ENCODE results near the gene NRDE2.
"Not testable (repeated sequence)": the region's sequence is repeated elsewhere in the genome, so short reads cannot be mapped to it uniquely, and the experiment has no call there.

The NRDE2 gene

GRCh38 chr14:90344331-90345238 lies 12.8 kb upstream of the NRDE2 start:
- DNase-seq (ENCODE audit: low read depth in 2 of 2): no peak

GRCh38 chr14:90342327-90342726 lies 10.6 kb upstream of the NRDE2 start:
- DNase-seq (ENCODE audit: low read depth in 2 of 2): no peak

DNA sequence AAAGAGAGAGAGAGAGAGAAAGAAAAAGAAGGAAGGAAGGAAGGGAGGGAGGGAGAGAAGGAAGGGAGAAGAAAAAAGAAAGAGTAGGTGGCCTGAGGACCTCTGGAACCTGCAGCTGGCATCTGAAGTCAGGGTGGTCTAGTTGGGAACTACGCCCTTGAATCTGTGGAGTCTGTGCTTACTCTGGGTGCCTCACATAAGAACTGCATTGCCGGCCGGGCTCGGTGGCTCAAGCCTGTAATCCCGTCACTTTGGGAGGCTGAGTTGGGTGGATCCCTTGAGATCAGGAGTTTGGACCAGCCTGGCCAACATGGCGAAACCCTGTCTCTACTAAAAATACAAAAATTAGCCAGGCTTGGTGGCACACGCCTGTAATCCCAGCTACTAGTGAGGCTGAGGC lies 10.0 kb upstream of the NRDE2 start:
- DNase-seq (ENCODE audit: low read depth in 2 of 2): no peak

DNA sequence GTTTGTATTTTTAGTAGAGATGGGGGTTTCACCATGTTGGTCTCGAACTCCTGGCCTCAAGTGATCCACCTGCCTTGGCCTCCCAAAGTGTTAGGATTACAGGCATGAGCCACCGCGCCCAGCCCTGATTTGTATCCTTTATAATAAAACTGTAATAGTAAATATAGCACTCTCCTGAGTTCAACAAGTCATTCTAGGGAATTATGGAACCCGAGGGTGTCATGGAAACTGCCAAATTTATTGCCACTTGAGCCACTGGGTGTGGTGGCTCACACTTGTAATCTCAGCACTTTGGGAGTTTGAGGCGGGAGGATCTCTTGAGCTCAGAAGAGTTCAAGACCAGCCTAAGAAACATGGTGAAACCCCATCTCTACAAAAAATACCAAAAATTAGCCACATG lies 9.5 kb upstream of the NRDE2 start:
- DNase-seq (ENCODE audit: low read depth in 2 of 2): not testable (repeated sequence)

DNA sequence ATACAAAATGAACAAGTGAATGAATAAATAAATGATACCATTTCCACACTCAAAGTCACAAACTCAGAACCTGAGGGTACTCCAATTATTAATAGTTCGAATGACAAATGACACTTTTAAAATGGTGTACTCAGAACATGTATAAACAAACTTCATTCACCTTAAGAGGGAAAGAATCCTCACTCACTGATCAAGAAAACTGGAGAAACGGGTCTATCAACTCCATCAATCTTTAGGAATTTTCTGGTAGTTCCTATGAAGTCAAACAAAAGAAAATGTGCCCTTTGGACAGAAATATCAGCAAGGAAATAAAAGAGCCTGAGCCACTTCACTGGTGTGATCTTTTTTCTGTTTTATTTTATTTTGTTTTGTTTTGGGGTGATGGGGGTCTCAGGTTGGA lies 5.2 kb upstream of the NRDE2 start:
- no peak for DNase-seq (ENCODE audit: low read depth in 2 of 2)

- no peak for DNase-seq (ENCODE audit: low read depth in 2 of 2)
Observed at GRCh38 chr14:90336401-90336800, 4.7 kb upstream of the NRDE2 start.

DNA sequence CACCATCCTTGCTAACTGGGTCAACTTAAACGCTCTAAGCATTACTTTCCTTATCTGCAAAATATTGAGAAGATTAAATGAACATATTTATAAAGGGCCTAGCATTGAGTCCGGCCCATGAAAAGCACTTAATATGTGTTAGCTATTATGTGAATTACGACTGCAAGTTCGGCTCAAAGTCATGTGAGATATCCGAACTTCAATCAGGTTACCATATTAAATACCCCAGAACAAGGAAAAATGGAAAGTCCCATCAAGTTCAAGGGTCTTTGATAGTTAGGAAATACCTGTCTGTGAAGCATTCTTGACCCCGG lies 487 bp upstream of the NRDE2 start:
- DNase-seq (ENCODE audit: low read depth in 2 of 2): no peak

- no peak for DNase-seq (ENCODE audit: low read depth in 2 of 2)
Observed at GRCh38 chr14:90330203-90331196, 1.2 kb downstream of the NRDE2 start.

GRCh38 chr14:90321891-90322290 lies 9.8 kb downstream of the NRDE2 start:
- DNase-seq (ENCODE audit: low read depth in 2 of 2): no peak

DNA sequence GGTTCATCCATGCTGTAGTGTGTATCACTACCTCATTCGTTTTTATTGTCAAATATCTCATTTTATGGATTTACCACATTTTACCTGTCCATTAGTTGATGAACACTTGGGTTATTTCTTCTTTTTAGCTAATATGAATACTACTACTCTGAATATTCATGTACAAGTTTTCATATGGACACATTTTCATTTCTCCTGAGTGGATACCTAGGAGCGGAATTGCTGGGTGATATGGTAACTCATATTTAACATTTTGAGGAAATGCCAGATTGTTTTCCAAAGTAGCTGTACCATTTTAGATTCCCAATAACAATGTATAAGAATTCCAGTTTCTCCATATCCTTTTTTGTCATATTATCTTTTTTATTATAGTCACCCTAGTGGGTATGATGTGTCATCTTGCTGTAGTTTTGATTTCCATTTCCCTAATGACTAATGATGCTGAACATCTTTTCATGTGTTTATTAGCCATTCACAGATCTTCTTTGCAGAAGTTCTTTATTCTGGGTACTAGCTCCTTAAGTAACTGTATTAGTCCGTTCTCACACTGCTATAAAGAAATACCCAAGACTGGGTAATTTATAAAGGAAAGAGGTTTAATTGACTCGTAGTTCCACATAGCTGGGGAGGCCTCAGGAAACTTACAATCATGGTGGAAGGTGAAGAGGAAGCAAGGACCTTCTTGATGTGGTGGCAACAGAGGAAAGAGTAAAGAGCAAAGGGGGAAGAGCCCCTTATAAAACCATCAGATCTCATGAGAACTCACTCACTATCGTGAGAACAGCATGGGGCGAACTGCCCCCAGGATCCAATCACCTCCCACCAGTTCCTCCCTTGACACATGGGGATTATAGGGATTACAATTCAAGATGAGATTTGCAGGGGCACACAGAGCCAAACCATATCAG lies 11.9 kb downstream of the NRDE2 start:
- no peak for DNase-seq (ENCODE audit: low read depth in 2 of 2)

DNA sequence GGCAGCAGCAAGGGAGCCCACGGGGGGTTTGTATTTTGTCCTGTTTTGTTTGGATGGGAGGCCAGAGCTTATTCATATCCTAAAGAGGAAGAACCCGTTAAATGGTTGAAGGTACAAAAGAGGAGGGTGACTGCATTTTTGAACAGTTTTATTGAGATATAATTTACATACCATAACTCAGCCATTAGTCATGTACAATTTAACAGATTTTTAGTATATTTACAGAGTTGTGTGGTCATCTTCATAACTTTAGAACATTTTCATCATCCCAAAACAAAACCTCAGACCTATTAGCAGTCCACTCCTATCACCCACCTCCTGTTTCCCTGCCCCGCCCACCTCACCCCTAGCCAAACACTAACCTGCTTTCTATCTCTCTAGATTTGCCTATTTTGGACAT lies 12.6 kb downstream of the NRDE2 start:
- DNase-seq (ENCODE audit: low read depth in 2 of 2): no peak

DNA sequence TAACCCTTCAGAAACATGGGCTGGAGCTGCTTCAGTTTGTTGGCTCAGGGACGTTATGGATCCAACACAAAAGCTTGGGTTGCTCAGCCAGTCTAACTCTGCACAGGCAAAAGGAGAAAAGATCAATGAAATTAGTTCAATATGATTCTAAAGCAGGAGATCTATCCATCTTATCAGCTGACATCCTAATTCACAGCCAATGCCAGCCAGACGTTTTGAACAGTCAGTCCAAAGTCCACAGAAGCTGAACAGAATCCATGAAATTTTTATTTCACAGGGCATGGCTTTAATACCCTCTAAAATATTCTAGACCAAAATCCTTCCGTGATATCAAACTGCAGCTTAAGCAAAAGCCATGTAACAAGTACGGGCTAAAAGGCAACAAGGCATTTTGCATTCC lies 13.7 kb downstream of the NRDE2 start:
- no peak for DNase-seq (ENCODE audit: low read depth in 2 of 2)

GRCh38 chr14:90317286-90317685 lies 14.5 kb downstream of the NRDE2 start:
- no peak for DNase-seq (ENCODE audit: low read depth in 2 of 2)

DNA sequence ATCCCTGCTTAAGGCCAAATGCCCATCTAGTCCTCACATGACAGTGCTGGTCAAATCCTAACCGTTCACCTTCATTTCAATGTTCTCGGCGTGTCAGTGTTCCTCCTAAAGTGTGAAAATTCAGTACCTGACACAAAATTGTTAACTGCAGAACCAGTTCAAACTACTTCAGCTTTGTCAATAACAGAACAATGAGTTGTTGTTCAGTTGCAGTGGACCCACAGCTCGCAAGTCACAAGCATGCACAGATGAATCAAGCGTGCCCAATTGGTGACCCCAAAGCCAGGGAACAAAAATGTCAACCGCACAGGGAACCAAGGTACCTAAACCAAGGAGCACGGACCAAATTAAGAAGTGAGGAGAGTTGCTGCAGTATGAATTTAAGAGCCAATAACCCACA lies 23.2 kb downstream of the NRDE2 start:
- no peak for DNase-seq (ENCODE audit: low read depth in 2 of 2)

GRCh38 chr14:90305176-90305601 lies 26.6 kb downstream of the NRDE2 start:
- no peak for DNase-seq (ENCODE audit: low read depth in 2 of 2)

DNA sequence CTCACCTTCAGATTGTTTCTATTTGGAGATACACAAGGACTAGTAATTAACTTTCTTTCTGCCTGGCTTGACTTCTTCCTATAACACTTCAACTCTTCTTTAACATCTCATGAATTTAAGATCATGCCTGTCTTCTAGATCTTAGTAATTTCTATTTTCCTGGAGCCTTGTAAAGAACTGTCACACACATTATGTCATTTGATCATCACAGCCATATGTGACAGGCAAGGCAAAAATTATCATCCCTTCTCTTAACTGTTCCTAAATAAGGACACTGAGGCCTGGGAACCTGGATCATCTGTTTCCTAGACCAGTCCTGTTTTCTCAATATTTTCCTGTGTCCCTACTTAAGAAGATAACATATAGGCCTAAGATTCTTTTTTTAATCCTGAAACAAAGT lies 27.2 kb downstream of the NRDE2 start:
- no peak for DNase-seq (ENCODE audit: low read depth in 2 of 2)

DNA sequence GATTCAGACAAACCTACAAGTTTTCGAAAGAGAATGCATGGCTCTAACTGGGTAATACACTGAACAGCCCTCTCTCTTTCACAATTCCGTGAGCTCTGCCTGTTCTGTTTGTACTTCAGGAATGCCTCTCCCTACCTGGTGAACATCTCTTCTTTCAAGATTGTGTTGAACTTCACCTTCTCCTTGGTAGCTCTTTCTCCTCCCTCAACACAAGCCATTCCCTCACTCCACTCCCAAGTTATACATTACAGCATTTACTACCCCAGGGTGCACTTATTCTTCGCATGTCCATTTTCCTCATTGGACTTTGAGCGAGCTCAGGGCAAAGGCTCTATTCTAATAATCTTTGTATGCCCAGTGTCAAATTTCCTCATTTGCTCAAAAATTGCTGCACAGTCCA lies 28.3 kb downstream of the NRDE2 start:
- DNase-seq (ENCODE audit: low read depth in 2 of 2): no peak

GRCh38 chr14:90302529-90303303 lies 29.0 kb downstream of the NRDE2 start:
- DNase-seq (ENCODE audit: low read depth in 2 of 2): no peak

- DNase-seq (ENCODE audit: low read depth in 2 of 2): no peak
Observed at GRCh38 chr14:90301668-90302090, 30.1 kb downstream of the NRDE2 start.

DNA sequence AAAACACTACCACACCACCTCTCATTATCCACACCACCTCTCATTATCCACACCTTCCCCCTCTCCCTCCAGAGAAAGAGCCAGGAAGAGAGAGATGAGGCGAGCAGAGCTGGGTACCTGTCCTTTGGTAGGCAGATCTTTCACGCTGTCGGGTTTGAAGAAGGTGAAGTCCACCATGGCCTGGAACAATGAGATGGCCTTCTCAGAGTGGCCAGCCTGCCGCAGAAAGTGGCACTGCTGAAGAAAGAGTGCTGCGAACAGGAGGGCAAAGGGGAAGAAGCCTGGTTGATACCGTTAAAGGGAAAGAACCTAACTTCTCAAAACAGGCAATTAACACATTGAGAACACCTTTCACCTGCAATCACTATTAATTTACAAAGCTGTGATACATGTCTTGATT lies 30.6 kb downstream of the NRDE2 start:
- DNase-seq (ENCODE audit: low read depth in 2 of 2): no peak

GRCh38 chr14:90300611-90301047 lies 31.1 kb downstream of the NRDE2 start:
- no peak for DNase-seq (ENCODE audit: low read depth in 2 of 2)

Measured in activated CD8-positive, alpha-beta memory T cell treated with anti-CD3 and anti-CD28 coated beads for 4 hours (primary cell).